GM12891 (cell line): Measurements from ENCODE around the gene TBCD.

Experiments
- PAX5 ChIP-seq: IDR thresholded peaks from 2 replicates; pipeline ENCODE4 v1.6.1; 2011; ENCODE audit warnings: low read length, moderate library complexity, mild to moderate bottlenecking; ENCODE audit not compliant: insufficient read depth, severe bottlenecking
- POLR2A ChIP-seq: IDR thresholded peaks from 2 replicates; pipeline ENCODE4 v1.6.1; 2011; ENCODE audit warnings: low read depth, low read length, control low read depth
- POLR2AphosphoS5 ChIP-seq: IDR thresholded peaks from 2 replicates; pipeline ENCODE4 v1.6.1; 2011; ENCODE audit warnings: low read depth, low read length, control low read depth

DNA sequence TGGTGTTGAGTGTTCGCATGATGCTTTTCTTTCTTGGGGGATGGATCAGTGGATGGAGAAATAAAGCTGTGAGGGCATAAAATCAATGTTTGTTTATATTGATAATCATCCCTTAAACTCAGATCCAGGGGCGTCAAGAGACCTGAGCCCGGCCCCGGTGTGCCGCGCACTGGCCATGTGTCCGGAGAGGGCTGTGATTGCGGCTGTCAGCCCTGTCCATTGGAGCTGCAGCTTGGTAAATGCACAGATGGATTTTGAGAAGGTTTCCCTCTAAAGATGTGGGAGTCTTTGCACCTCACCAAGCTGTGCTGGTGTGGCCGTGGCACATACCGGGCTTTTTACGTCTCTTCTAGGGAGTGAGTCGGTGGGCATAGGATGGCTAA, 109.5 kb downstream of the TBCD start:
- TF ChIP-seq POLR2AphosphoS5 (no peak), POLR2A (no peak), PAX5 (no peak)
